HepG2 (cell line): Measurements from ENCODE around the gene TYMP. TPM values are rescaled to one million over a fixed set of nuclear protein-coding genes. Genes with fewer than 3 reads are reported as not detected.

Experiments
- FOXA1 ChIP-seq, 2 experiments: fragments of 450-650 bp in 1 of 2; sonication (generic) in 1 of 2; formaldehyde crosslinking in 1 of 2; IDR thresholded peaks; 2 replicates each; pipeline versions ENCODE4 v1.4.0 to v1.6.1; 2016 to 2020; ENCODE audit warnings: missing genetic modification reagents in 1 of 2
- HOXA3 ChIP-seq: sonication (generic); formaldehyde crosslinking; IDR thresholded peaks from 2 replicates; pipeline ENCODE4 v1.5.0; 2020; ENCODE audit warnings: missing genetic modification reagents
- HOXA5 ChIP-seq: sonication (generic); formaldehyde crosslinking; IDR thresholded peaks from 2 replicates; pipeline ENCODE4 v1.4.0; 2020; ENCODE audit warnings: missing genetic modification reagents
- NRL ChIP-seq: sonication (generic); formaldehyde crosslinking; IDR thresholded peaks from 2 replicates; pipeline ENCODE4 v1.5.0; 2020; ENCODE audit warnings: missing genetic modification reagents, mild to moderate bottlenecking, moderate library complexity, borderline replicate concordance
- PCBP2 ChIP-seq: fragments of 200-400 bp; formaldehyde crosslinking; optimal IDR thresholded peaks from 2 replicates; pipeline ENCODE3; 2018; ENCODE audit warnings: low read length, low read depth; ENCODE audit not compliant: poor library complexity, severe bottlenecking
- RAD51 ChIP-seq: fragments of 450-650 bp; IDR thresholded peaks from 2 replicates; pipeline ENCODE4 v1.6.1; 2016; ENCODE audit warnings: borderline replicate concordance
- ZNF558 ChIP-seq: sonication (generic); formaldehyde crosslinking; IDR thresholded peaks from 2 replicates; pipeline ENCODE4 v1.9.0; 2022; ENCODE audit warnings: mild to moderate bottlenecking, missing genetic modification reagents, borderline replicate concordance
- ZNF605 ChIP-seq: sonication (generic); formaldehyde crosslinking; IDR thresholded peaks from 2 replicates; pipeline ENCODE4 v1.8.0; 2022; ENCODE audit warnings: mild to moderate bottlenecking, missing genetic modification reagents
- ZNF629 ChIP-seq: sonication (generic); formaldehyde crosslinking; conservative IDR thresholded peaks from 2 replicates; pipeline ENCODE4 v1.5.0; 2020; ENCODE audit warnings: missing genetic modification reagents
- ZNF878 ChIP-seq: sonication (generic); formaldehyde crosslinking; IDR thresholded peaks from 2 replicates; pipeline ENCODE4 v1.8.1; 2023; ENCODE audit warnings: mild to moderate bottlenecking, missing genetic modification reagents, moderate library complexity
- ZNF891 ChIP-seq: sonication (generic); formaldehyde crosslinking; IDR thresholded peaks from 2 replicates; pipeline ENCODE4 v1.5.0; 2020; ENCODE audit warnings: mild to moderate bottlenecking, missing genetic modification reagents
- polyA plus RNA-seq, 8 experiments: library from polyadenylated mRNA; depleted of rRNA in 3 of 8; stranded (reverse) in 7 of 8; unstranded in 1 of 8; fragments of >200 nt; fragmentation: Illumina TruSeq in 4 of 8; extraction: Trizol in 4 of 8; gene quantifications; 2 replicates each; pipeline versions ENCODE4 v1.2.1 to v1.2.3, GENCODE V29; 2011 to 2016; ENCODE audit warnings: low read depth in 4 of 8, missing spikeins in 1 of 8, mixed read lengths in 1 of 8; ENCODE audit not compliant: insufficient read depth in 1 of 8
- total RNA-seq, 5 experiments: library from RNA; depleted of rRNA; stranded (reverse); fragments of >200 nt; fragmentation: Illumina TruSeq; extraction: Trizol; gene quantifications; 2 replicates each; pipeline ENCODE4 v1.2.3, GENCODE V29; 2016; ENCODE audit warnings: low read depth in 1 of 5
- TF ChIP-seq, protein P1 (sequence below): sonication (generic); formaldehyde crosslinking; IDR thresholded peaks from 2 replicates; pipeline ENCODE4 v1.4.0; 2020; ENCODE audit warnings: missing genetic modification reagents
- TF ChIP-seq, protein P2 (sequence below): sonication (generic); formaldehyde crosslinking; IDR thresholded peaks from 2 replicates; pipeline ENCODE4 v1.5.0; 2020; ENCODE audit warnings: missing genetic modification reagents, mild to moderate bottlenecking, borderline replicate concordance
- TF ChIP-seq, protein P3 (sequence below), 2 experiments: sonication (generic) in 1 of 2; formaldehyde crosslinking in 1 of 2; IDR thresholded peaks; 2 replicates each; pipeline versions ENCODE4 v1.6.1 to v1.9.0; 2014 to 2022; ENCODE audit warnings: antibody characterized with exemption in 1 of 2, borderline replicate concordance in 1 of 2, inconsistent platforms in 1 of 2, low read depth in 1 of 2, missing genetic modification reagents in 1 of 2
- TF ChIP-seq, protein P4 (sequence below): IDR thresholded peaks from 2 replicates; pipeline ENCODE4 v1.6.1; 2016; ENCODE audit warnings: missing biosample characterization, missing genetic modification reagents, low read depth

Gene TYMP
- total and polyA plus RNA-seq, 2 of the 13 experiments (the other 11 are each of a cell fraction or from before 2014, with no cell fraction given) = 3.9 to 4.3 TPM

DNA sequence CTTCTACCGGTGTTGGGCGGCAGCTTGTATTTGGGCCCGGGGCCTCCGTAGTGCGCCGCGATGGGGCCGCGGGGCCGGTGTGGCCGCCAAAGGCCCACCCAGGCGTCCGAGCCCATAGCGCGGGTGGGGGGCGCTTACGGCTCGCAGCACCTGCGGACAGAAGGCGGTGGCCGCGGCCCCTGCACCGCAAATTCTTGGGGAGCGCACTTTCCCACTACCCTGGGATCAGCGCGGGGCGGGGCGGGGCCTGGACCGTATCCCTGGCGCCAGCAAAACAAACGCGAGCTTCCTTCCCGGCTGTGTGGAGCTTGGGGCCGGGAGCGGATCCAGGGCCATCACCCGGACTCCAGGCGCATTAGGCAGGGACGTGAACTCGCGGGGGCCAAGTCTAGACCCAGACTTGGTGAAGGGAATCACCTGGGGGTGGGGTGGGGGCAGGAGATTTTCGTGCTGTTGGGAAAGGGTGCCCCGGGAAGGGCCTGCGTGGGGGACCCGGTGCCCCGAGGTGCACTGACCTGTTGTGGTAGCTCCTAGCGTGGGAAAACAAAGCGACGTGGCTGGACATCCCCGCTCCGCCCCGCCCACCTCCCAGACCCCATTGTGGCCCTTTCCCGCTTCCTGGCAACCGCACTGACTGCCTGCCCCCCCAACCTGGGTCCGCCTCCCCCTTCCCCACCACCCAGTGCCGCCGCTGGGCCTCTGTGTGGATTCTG, 2.3 kb upstream of the TYMP start (continued):
- TF ChIP-seq HOXA3 (CRISPR knock-in tag) (no peak), ZNF605 (no peak), ZNF878 (CRISPR knock-in tag) (no peak), RAD51 (no peak), HOXA5 (peak; percentile 24; the same call in 1 of the 2 replicates), NRL (peak; percentile 49; the same call in 1 of the 2 replicates), PCBP2 (no peak), FOXA1 (IDR thresholded peaks at IDR 0.05) (no peak), FOXA1 (CRISPR knock-in tag; IDR thresholded peaks at IDR 0.05) (no peak), ZNF891 (CRISPR knock-in tag) (0 out of 2 replicates have a peak, but pooled peaks have one; percentile 44), ZNF629 (CRISPR knock-in tag) (no peak), ZNF558 (CRISPR knock-in tag) (no peak)
- TF ChIP-seq, protein P1, sequence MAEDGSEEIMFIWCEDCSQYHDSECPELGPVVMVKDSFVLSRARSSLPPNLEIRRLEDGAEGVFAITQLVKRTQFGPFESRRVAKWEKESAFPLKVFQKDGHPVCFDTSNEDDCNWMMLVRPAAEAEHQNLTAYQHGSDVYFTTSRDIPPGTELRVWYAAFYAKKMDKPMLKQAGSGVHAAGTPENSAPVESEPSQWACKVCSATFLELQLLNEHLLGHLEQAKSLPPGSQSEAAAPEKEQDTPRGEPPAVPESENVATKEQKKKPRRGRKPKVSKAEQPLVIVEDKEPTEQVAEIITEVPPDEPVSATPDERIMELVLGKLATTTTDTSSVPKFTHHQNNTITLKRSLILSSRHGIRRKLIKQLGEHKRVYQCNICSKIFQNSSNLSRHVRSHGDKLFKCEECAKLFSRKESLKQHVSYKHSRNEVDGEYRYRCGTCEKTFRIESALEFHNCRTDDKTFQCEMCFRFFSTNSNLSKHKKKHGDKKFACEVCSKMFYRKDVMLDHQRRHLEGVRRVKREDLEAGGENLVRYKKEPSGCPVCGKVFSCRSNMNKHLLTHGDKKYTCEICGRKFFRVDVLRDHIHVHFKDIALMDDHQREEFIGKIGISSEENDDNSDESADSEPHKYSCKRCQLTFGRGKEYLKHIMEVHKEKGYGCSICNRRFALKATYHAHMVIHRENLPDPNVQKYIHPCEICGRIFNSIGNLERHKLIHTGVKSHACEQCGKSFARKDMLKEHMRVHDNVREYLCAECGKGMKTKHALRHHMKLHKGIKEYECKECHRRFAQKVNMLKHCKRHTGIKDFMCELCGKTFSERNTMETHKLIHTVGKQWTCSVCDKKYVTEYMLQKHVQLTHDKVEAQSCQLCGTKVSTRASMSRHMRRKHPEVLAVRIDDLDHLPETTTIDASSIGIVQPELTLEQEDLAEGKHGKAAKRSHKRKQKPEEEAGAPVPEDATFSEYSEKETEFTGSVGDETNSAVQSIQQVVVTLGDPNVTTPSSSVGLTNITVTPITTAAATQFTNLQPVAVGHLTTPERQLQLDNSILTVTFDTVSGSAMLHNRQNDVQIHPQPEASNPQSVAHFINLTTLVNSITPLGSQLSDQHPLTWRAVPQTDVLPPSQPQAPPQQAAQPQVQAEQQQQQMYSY (CRISPR knock-in tag) = 0 out of 2 replicates have a peak, but pooled peaks have one; percentile 39
- TF ChIP-seq, protein P2, sequence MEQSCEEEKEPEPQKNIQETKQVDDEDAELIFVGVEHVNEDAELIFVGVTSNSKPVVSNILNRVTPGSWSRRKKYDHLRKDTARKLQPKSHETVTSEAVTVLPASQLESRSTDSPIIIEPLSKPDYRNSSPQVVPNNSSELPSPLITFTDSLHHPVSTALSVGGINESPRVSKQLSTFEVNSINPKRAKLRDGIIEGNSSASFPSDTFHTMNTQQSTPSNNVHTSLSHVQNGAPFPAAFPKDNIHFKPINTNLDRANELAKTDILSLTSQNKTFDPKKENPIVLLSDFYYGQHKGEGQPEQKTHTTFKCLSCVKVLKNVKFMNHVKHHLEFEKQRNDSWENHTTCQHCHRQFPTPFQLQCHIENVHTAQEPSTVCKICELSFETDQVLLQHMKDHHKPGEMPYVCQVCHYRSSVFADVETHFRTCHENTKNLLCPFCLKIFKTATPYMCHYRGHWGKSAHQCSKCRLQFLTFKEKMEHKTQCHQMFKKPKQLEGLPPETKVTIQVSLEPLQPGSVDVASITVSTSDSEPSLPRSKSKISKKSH (CRISPR knock-in tag) = no peak
- TF ChIP-seq, protein P3, sequence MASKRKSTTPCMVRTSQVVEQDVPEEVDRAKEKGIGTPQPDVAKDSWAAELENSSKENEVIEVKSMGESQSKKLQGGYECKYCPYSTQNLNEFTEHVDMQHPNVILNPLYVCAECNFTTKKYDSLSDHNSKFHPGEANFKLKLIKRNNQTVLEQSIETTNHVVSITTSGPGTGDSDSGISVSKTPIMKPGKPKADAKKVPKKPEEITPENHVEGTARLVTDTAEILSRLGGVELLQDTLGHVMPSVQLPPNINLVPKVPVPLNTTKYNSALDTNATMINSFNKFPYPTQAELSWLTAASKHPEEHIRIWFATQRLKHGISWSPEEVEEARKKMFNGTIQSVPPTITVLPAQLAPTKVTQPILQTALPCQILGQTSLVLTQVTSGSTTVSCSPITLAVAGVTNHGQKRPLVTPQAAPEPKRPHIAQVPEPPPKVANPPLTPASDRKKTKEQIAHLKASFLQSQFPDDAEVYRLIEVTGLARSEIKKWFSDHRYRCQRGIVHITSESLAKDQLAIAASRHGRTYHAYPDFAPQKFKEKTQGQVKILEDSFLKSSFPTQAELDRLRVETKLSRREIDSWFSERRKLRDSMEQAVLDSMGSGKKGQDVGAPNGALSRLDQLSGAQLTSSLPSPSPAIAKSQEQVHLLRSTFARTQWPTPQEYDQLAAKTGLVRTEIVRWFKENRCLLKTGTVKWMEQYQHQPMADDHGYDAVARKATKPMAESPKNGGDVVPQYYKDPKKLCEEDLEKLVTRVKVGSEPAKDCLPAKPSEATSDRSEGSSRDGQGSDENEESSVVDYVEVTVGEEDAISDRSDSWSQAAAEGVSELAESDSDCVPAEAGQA (IDR thresholded peaks at IDR 0.05; ENCODE audit: low read depth) = no peak
- TF ChIP-seq, protein P3 (CRISPR knock-in tag; IDR thresholded peaks at IDR 0.05; ENCODE audit: borderline replicate concordance) = no peak
- TF ChIP-seq, protein P4, sequence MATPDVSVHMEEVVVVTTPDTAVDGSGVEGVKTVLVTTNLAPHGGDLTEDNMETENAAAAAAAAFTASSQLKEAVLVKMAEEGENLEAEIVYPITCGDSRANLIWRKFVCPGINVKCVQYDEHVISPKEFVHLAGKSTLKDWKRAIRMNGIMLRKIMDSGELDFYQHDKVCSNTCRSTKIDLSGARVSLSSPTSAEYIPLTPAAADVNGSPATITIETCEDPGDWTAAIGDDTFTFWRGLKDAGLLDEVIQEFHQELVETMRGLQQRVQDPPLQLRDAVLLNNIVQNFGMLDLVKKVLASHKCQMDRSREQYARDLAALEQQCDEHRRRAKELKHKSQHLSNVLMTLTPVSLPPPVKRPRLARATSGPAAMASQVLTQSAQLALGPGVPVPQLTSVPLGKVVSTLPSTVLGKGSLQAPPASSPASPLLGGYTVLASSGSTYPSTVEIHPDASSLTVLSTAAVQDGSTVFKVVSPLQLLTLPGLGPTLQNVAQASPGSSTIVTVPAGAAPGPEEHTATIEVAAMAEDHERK = no peak
